ENCODE results near the gene LRRN4. TPM values are rescaled to one million over a fixed set of nuclear protein-coding genes. Genes with fewer than 3 reads are reported as not detected.

LRRN4 gene
- polyA plus RNA-seq: 6.3 TPM
- long read RNA-seq, donor 1, partial matches to known transcripts: 0 of 1 reads
- long read RNA-seq, donor 1, other reads (novel, unspliced or antisense): 0 of 1 reads
- long read RNA-seq, donor 2, partial matches to known transcripts: 0 of 1 reads
- long read RNA-seq, donor 2, other reads (novel, unspliced or antisense): 0 of 1 reads
- long read RNA-seq, donor 3: 0 reads
- long read RNA-seq, donor 4: 0 reads
- long read RNA-seq, donor 5, partial matches to known transcripts: 0 of 1 reads
- long read RNA-seq, donor 5, other reads (novel, unspliced or antisense): 0 of 1 reads
- long read RNA-seq, donor 6: 0 reads
- long read RNA-seq, donor 7, partial matches to known transcripts: 0 of 3 reads
- long read RNA-seq, donor 7, other reads (novel, unspliced or antisense): 0 of 3 reads
- long read RNA-seq, donor 8, partial matches to known transcripts: 0 of 1 reads
- long read RNA-seq, donor 8, other reads (novel, unspliced or antisense): 0 of 1 reads
- long read RNA-seq, donor 9, partial matches to known transcripts: 0 of 1 reads
- long read RNA-seq, donor 9, other reads (novel, unspliced or antisense): 0 of 1 reads
- long read RNA-seq, donor 10: 0 reads
- long read RNA-seq, donor 11, partial matches to known transcripts: 0 of 4 reads
- long read RNA-seq, donor 11, other reads (novel, unspliced or antisense): 0 of 4 reads

DNA sequence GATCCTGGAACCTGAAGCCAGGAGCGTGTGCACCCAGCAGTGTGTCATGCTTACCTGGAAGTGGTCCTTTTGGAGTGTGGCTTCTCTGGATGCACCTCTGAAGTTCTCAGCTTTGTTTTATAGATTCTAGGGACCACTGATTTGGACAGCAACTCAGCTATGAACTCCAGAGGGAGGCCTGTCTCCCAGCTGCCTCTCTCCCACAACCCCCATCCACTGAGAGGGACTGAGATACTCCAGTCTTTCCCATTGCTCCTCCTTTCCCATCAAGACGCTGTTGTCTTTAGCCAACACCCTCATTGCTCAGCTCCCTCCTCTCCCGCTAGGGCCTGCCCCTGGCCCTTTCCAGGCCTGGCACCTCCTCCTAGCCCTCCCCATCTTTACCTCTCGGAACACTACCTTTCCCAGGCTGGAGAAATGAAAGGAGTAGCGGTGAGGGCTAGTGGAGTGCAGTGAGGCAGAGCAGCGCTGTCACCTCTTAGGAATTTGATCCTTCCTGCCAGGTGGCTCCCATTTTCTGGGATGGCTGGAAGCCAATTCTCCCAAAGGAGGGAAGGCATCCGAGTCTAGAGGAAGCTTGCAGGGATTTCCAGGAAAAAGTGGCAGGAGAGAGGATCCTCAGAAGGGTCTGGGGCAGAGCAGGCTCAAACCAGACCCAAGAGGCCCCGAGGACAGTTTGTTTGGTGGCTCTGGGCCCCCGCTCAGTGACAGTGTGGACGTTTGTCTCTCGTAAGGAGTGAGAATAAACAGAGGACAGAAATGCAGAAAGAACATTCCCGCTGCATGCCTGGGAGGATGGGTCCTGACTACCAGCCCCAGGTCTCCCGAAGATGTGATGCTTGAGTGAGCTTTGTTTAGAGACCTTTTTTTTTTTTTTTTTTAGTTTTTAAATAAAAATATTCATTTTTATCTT lies at the start of gene LRRN4:
TSS of gene LRRN4 (minus strand) at position 285 of the 913 bp plus-strand sequence. CDS start 1,261 bp downstream, outside the sequence.
- 67% methylated on average over 3 of the region's 13 CpGs for WGBS (ENCODE audit: insufficient coverage, low lambda C conversion rate)
- Histone ChIP-seq H3K4me3 (ENCODE audit: low read length) (no peak within 1 kb of the TSS), H3K27me3 (ENCODE audit: control insufficient read depth, insufficient read depth, low read length) (peaks cover 32% of the 10 kb centered on the region), H3K4me1 (ENCODE audit: control insufficient read depth, insufficient read depth, low read length) (peaks cover 8% of the 10 kb centered on the region), H3K9me3 (ENCODE audit: control insufficient read depth, low read depth, low read length) (no peaks in the 10 kb centered on the region), H3K27ac (ENCODE audit: low read length) (no peak within 1 kb of the TSS), H3K36me3 (ENCODE audit: control insufficient read depth, insufficient read depth, low read length) (no peaks in the 10 kb centered on the region)
- no peak for DNase-seq

DNA sequence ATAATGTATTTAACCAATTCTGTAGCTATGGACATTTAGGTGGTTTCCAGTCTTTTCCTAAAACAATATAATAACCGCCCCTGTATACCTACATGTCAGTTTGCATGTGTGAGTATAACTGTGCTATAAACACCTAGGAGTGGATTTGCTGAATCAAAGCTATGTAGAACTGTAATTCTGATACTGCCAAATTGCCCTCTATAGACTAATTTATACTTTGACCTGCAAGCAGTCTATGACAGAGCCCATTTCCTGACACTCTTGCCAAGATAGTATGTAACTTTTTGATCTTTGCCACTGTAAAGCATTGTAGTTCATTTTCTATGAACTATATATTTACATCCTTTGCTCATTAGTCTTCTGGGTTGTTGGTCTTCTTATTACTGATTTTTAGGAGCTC lies 49.4 kb upstream of the LRRN4 start:
- Histone ChIP-seq H3K27ac (ENCODE audit: low read length) (no peak overlapping the region), H3K27me3 (ENCODE audit: control insufficient read depth, insufficient read depth, low read length) (no peaks in the 10 kb centered on the region), H3K9me3 (ENCODE audit: control insufficient read depth, low read depth, low read length) (no peaks in the 10 kb centered on the region), H3K4me1 (ENCODE audit: control insufficient read depth, insufficient read depth, low read length) (no peaks in the 10 kb centered on the region), H3K36me3 (ENCODE audit: control insufficient read depth, insufficient read depth, low read length) (peaks cover 23% of the 10 kb centered on the region), H3K4me3 (ENCODE audit: low read length) (no peak overlapping the region)
- DNase-seq: peak in 1 of 2 donors; percentile 73
- no CpG with 5 or more reads among the region's 1 CpG for WGBS (ENCODE audit: insufficient coverage, low lambda C conversion rate)

DNA sequence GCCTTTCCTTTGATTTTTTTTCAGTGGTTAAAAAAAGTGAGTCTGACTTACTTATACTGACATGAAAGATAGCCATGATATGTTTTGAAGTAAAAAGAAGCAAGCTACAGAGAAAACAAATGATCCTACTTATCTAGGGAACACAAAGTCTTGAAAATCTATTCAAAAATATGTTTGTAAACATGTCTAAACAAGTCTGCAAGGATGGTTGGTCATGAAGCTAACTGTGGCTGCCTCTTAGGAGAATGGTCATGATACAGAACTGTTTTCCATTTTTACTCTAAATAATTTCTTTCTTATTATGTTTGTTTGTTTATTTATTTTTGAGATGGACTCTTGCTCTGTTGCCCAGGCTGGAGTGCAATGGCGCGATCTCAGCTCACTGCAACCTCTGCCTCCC lies 47.5 kb upstream of the LRRN4 start:
- no peak overlapping the region for H3K27ac ChIP-seq (ENCODE audit: low read length)
- DNase-seq: no peak
- peaks cover 24% of the 10 kb centered on the region for H3K36me3 ChIP-seq (ENCODE audit: control insufficient read depth, insufficient read depth, low read length)
- no peak overlapping the region for H3K4me3 ChIP-seq (ENCODE audit: low read length)
- H3K9me3 ChIP-seq (ENCODE audit: control insufficient read depth, low read depth, low read length): no peaks in the 10 kb centered on the region
- H3K4me1 ChIP-seq (ENCODE audit: control insufficient read depth, insufficient read depth, low read length): peaks cover 1% of the 10 kb centered on the region
- H3K27me3 ChIP-seq (ENCODE audit: control insufficient read depth, insufficient read depth, low read length): no peaks in the 10 kb centered on the region
- no CpG with 5 or more reads among the region's 2 CpGs for WGBS (ENCODE audit: insufficient coverage, low lambda C conversion rate)

DNA sequence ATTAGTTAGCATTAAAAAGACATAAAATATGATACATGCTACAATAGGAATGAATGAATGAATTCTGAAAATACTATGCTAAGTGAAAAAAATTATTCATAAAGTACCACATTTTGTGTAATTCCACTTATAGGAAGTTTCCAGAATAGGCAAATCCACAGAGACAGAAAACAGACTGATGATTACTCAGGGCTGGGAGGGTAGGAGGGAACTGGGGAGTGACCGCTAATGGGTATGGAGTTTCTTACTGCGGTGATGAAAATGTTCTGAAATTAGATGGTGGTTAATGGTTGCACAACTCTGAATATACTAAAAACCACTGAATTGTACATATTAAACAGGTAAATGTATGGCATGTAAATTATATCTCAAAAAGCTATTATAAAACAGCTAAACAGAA lies 46.4 kb upstream of the LRRN4 start:
- H3K4me3 ChIP-seq (ENCODE audit: low read length): no peak overlapping the region
- peaks cover 19% of the 10 kb centered on the region for H3K36me3 ChIP-seq (ENCODE audit: control insufficient read depth, insufficient read depth, low read length)
- H3K27ac ChIP-seq (ENCODE audit: low read length): no peak overlapping the region
- no peak for DNase-seq
- no peaks in the 10 kb centered on the region for H3K27me3 ChIP-seq (ENCODE audit: control insufficient read depth, insufficient read depth, low read length)
- H3K4me1 ChIP-seq (ENCODE audit: control insufficient read depth, insufficient read depth, low read length): peaks cover 11% of the 10 kb centered on the region
- WGBS (ENCODE audit: insufficient coverage, low lambda C conversion rate): no CpG with 5 or more reads among the region's 2 CpGs
- no peaks in the 10 kb centered on the region for H3K9me3 ChIP-seq (ENCODE audit: control insufficient read depth, low read depth, low read length)

DNA sequence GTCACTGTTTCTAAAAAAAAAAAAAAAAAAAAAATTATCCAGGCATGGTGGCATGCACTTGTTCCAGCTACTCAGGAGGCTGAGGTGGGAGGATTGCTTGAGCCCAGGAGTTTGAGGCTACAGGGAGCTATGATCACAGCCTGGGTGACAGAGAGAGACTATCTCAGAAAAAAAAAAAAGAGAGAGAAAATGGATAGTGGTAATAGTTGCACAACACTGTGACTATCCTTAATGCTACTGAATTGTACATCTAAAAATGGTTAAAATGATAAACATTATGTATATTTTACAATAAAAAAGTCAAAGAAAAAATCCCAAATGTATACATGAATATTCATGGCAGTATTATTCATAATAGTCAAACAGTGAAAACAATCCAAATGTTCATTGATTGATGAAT lies 46.0 kb upstream of the LRRN4 start:
- Histone ChIP-seq H3K4me1 (ENCODE audit: control insufficient read depth, insufficient read depth, low read length) (peaks cover 15% of the 10 kb centered on the region), H3K27ac (ENCODE audit: low read length) (no peak overlapping the region), H3K27me3 (ENCODE audit: control insufficient read depth, insufficient read depth, low read length) (no peaks in the 10 kb centered on the region), H3K4me3 (ENCODE audit: low read length) (no peak overlapping the region), H3K9me3 (ENCODE audit: control insufficient read depth, low read depth, low read length) (no peaks in the 10 kb centered on the region), H3K36me3 (ENCODE audit: control insufficient read depth, insufficient read depth, low read length) (peaks cover 17% of the 10 kb centered on the region)
- DNase-seq: no peak

DNA sequence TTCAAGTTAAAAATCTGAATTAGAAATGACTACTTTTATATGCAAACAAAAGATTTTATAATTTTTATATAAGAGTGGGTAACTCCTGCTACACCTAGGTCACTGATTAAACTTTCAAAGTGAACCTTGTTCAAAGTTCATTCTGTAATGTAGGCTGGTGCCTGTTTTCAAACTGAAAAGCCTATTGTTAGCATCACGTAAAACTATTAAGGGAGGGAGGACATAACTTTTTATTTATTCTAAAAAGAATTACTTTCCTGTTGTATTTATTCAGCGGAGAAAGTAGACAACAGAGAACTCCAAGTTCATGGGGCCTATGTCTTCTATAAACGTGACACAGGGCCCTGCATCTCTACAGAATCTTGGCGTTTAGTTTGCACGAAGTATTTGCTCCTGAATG lies 41.5 kb upstream of the LRRN4 start:
- Histone ChIP-seq H3K4me3 (ENCODE audit: low read length) (no peak overlapping the region), H3K27ac (ENCODE audit: low read length) (peak overlapping the region; percentile 39), H3K36me3 (ENCODE audit: control insufficient read depth, insufficient read depth, low read length) (peaks cover 11% of the 10 kb centered on the region), H3K4me1 (ENCODE audit: control insufficient read depth, insufficient read depth, low read length) (peaks cover 24% of the 10 kb centered on the region), H3K9me3 (ENCODE audit: control insufficient read depth, low read depth, low read length) (no peaks in the 10 kb centered on the region), H3K27me3 (ENCODE audit: control insufficient read depth, insufficient read depth, low read length) (no peaks in the 10 kb centered on the region)
- WGBS (ENCODE audit: insufficient coverage, low lambda C conversion rate): no CpG with 5 or more reads among the region's 5 CpGs
- DNase-seq: peak in 1 of 2 donors; percentile 58

DNA sequence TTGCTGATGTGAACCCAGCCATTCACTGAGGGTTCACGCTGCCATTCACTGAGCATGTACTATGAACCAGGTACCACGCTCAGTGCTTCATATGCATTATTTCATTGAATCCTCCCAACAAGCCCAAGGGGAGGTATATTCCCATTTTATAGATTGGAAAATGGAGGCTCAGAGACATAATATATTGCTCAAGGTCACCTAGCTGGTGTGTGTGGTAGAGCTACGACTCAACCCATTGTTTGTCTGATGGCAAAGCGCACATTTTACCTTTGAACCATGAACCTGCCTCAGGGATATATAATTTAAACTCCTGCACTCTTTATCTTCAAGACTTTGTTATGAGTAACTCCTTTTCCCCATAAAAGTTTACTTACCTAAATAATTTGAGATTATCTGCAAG lies 40.7 kb upstream of the LRRN4 start:
- Histone ChIP-seq H3K27ac (ENCODE audit: low read length) (peak overlapping the region; percentile 56), H3K4me3 (ENCODE audit: low read length) (no peak overlapping the region), H3K27me3 (ENCODE audit: control insufficient read depth, insufficient read depth, low read length) (no peaks in the 10 kb centered on the region), H3K4me1 (ENCODE audit: control insufficient read depth, insufficient read depth, low read length) (peaks cover 24% of the 10 kb centered on the region), H3K36me3 (ENCODE audit: control insufficient read depth, insufficient read depth, low read length) (peaks cover 9% of the 10 kb centered on the region), H3K9me3 (ENCODE audit: control insufficient read depth, low read depth, low read length) (no peaks in the 10 kb centered on the region)
- WGBS (ENCODE audit: insufficient coverage, low lambda C conversion rate): no CpG with 5 or more reads among the region's 4 CpGs
- DNase-seq: no peak

DNA sequence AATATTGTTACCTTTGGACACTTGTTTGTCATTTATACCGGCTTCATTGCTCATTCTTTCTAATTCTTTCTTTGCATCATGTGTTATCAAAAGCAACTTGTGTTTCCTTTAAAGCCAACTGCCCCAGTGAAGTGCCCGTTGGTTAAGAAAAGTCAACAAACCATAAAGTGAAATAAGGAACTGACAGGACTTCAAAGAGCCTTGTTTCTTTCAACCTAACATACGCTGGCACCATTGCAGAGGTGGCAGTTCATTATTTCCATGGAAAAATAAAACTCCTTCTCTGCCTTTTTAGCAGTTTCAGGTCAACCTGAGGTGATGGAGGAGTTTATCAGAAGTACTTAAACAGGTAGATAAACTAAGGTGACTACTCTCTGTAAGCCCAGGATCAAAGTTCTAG lies 40.2 kb upstream of the LRRN4 start:
- Histone ChIP-seq H3K27me3 (ENCODE audit: control insufficient read depth, insufficient read depth, low read length) (no peaks in the 10 kb centered on the region), H3K36me3 (ENCODE audit: control insufficient read depth, insufficient read depth, low read length) (peaks cover 9% of the 10 kb centered on the region), H3K9me3 (ENCODE audit: control insufficient read depth, low read depth, low read length) (no peaks in the 10 kb centered on the region), H3K4me1 (ENCODE audit: control insufficient read depth, insufficient read depth, low read length) (peaks cover 24% of the 10 kb centered on the region), H3K27ac (ENCODE audit: low read length) (peak overlapping the region; percentile 56), H3K4me3 (ENCODE audit: low read length) (no peak overlapping the region)
- no CpG with 5 or more reads among the region's 3 CpGs for WGBS (ENCODE audit: insufficient coverage, low lambda C conversion rate)
- DNase-seq: peak; percentile 54 to 90

DNA sequence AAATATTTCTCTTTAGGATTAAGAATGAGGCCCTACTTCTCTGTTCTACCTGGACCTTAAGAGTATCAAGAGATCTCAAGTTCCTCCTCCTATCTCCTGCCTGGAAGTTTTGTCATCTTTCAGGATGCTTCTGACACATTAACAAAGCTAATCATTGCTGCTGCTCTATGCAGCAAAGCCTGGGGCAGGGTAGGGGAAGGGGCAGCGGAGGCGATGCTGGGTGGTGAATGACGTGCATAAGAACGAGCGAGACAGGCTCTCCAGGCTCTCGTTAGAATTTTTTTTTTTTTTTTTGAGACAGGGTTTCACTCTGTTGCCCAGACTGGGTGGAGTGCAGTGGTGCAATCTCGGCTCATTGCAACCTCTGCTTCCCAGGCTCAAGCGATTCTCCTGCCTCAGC lies 37.8 kb upstream of the LRRN4 start:
- H3K4me3 ChIP-seq (ENCODE audit: low read length): no peak overlapping the region
- H3K9me3 ChIP-seq (ENCODE audit: control insufficient read depth, low read depth, low read length): no peaks in the 10 kb centered on the region
- no peak overlapping the region for H3K27ac ChIP-seq (ENCODE audit: low read length)
- peaks cover 24% of the 10 kb centered on the region for H3K4me1 ChIP-seq (ENCODE audit: control insufficient read depth, insufficient read depth, low read length)
- no CpG with 5 or more reads among the region's 8 CpGs for WGBS (ENCODE audit: insufficient coverage, low lambda C conversion rate)
- peaks cover 12% of the 10 kb centered on the region for H3K36me3 ChIP-seq (ENCODE audit: control insufficient read depth, insufficient read depth, low read length)
- no peaks in the 10 kb centered on the region for H3K27me3 ChIP-seq (ENCODE audit: control insufficient read depth, insufficient read depth, low read length)
- DNase-seq: no peak

DNA sequence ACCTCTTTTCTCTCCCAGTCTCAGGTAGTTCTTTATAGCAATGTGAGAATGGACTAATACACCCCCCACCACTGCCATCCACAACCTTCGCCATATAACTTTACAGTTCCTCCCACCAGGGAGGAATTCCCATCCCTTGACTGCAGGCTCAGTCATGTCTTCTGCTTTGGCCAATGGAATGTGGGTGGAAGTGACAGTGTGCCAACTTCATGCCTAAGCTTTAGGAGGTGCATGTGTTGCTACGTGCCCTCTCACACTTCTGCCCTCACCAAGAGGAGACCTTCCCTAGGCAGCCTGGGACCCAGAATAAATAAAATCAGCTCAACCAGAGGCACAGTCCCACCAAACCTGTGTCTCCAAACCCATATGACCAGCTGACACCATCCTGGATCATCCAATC lies 33.0 kb upstream of the LRRN4 start:
- H3K36me3 ChIP-seq (ENCODE audit: control insufficient read depth, insufficient read depth, low read length): peaks cover 38% of the 10 kb centered on the region
- no peak overlapping the region for H3K27ac ChIP-seq (ENCODE audit: low read length)
- no CpG with 5 or more reads among the region's 2 CpGs for WGBS (ENCODE audit: insufficient coverage, low lambda C conversion rate)

More for the DNA sequence above, 33.0 kb upstream of the LRRN4 start:
- Histone ChIP-seq H3K9me3 (ENCODE audit: control insufficient read depth, low read depth, low read length) (no peaks in the 10 kb centered on the region), H3K4me1 (ENCODE audit: control insufficient read depth, insufficient read depth, low read length) (no peaks in the 10 kb centered on the region), H3K27me3 (ENCODE audit: control insufficient read depth, insufficient read depth, low read length) (no peaks in the 10 kb centered on the region), H3K4me3 (ENCODE audit: low read length) (no peak overlapping the region)
- no peak for DNase-seq
